A549 (cell line): ENCODE data around the gene PCDH15. TPM values are rescaled to one million over a fixed set of nuclear protein-coding genes. Genes with fewer than 3 reads are reported as not detected.

ENCODE experiments used
- ATAC-seq, 2 experiments: fragments of 200-7000 bp in 1 of 2; fragments of >200 bp in 1 of 2; cut with Nextera tagmentation in 1 of 2; cut with Tn5 transposase in 1 of 2; 3 replicates each; pipeline versions ENCODE4 v1.8.0 to v1.9.1; 2018 to 2020; ENCODE audit warnings: mild to moderate bottlenecking in 1 of 2, moderate library complexity in 1 of 2
- CTCF ChIA-PET: fragments of 300-600 bp; sonication (Branson Sonifier 250); formaldehyde crosslinking; extraction: SDS; loops from one replicate; lab custom pipeline; 2021; ENCODE audit warnings: antibody characterized with exemption, inconsistent platforms; lab: Yijun Ruan, JAX
- POLR2A ChIA-PET: fragments of 350-600 bp; formaldehyde crosslinking; extraction: SDS; loops from one replicate; lab custom pipeline; 2021; ENCODE audit warnings: antibody characterized with exemption, inconsistent platforms; lab: Yijun Ruan, JAX
- DNase-seq, 2 experiments: peaks; one replicate each; pipeline versions ENCODE4 v3.0.0 to v3.0.0-alpha.2; 2011 to 2016; ENCODE audit warnings: low read depth in 1 of 2, low spot score in 1 of 2
- FAIRE-seq: peaks from 2 replicates; lab custom pipeline; 2011; peaks lifted over from hg19 to GRCh38; lab: Jason Lieb, UNC
- H3K27ac ChIP-seq, 2 experiments: fragments of >200 bp; sonication (Bioruptor Twin); formaldehyde crosslinking; 3 replicates each; pipeline ENCODE4 v1.5.1; 2016 to 2017
- H3K4me1 ChIP-seq: fragments of >200 bp; sonication (Bioruptor Twin); formaldehyde crosslinking; 3 replicates; pipeline ENCODE4 v1.6.1; 2016
- H3K4me2 ChIP-seq: fragments of >200 bp; sonication (Bioruptor Twin); formaldehyde crosslinking; 3 replicates; pipeline ENCODE4 v1.6.1; 2016
- H3K4me3 ChIP-seq: fragments of >200 bp; sonication (Bioruptor Twin); formaldehyde crosslinking; 3 replicates; pipeline ENCODE4 v1.5.1; 2016
- H3K9me3 ChIP-seq: fragments of >200 bp; sonication (Bioruptor Twin); formaldehyde crosslinking; 3 replicates; pipeline ENCODE4 v1.6.1; 2016
- CHD2 ChIP-seq: fragments of 150-350 bp; IDR thresholded peaks from 2 replicates; pipeline ENCODE4 v1.6.1; 2014; ENCODE audit warnings: low read length; ENCODE audit not compliant: partially characterized antibody
- CHD4 ChIP-seq: fragments of 200-600 bp; sonication (generic); IDR thresholded peaks from 2 replicates; pipeline ENCODE4 v1.6.1; 2016; ENCODE audit warnings: antibody characterized with exemption, mild to moderate bottlenecking, borderline replicate concordance
- E2F6 ChIP-seq: IDR thresholded peaks from 2 replicates; pipeline ENCODE4 v1.6.1; 2012; ENCODE audit warnings: low read depth, borderline replicate concordance
- EHF ChIP-seq: fragments of 250-450 bp; sonication (Bioruptor Pico); IDR thresholded peaks from 2 replicates; pipeline ENCODE4 v1.5.0; 2020; ENCODE audit warnings: mild to moderate bottlenecking
- FOSL2 ChIP-seq, 2 experiments: fragments of 450-650 bp in 1 of 2; fragments of >200 bp in 1 of 2; sonication (Bioruptor Twin) in 1 of 2; formaldehyde crosslinking; IDR thresholded peaks; 2 replicates each; pipeline versions ENCODE4 v1.5.0 to v1.6.1; 2016 to 2020; ENCODE audit warnings: mild to moderate bottlenecking in 1 of 2, moderate library complexity in 1 of 2
- HES2 ChIP-seq: fragments of >200 bp; sonication (Bioruptor Twin); formaldehyde crosslinking; IDR thresholded peaks from 2 replicates; pipeline ENCODE4 v1.6.1; 2016
- HOXB5 ChIP-seq: fragments of 250-450 bp; sonication (Bioruptor Pico); IDR thresholded peaks from 2 replicates; pipeline ENCODE4 v1.5.0; 2020; ENCODE audit warnings: mild to moderate bottlenecking, moderate library complexity
- JUN ChIP-seq, 2 experiments: fragments of >200 bp; sonication (Bioruptor Twin); formaldehyde crosslinking; IDR thresholded peaks; 2 replicates in 1 of 2; 3 replicates in 1 of 2; pipeline ENCODE4 v1.6.1; 2016 to 2017
- JUNB ChIP-seq: fragments of >200 bp; sonication (Bioruptor Twin); formaldehyde crosslinking; IDR thresholded peaks from 2 replicates; pipeline ENCODE4 v1.6.1; 2016
- MAFK ChIP-seq: fragments of 450-650 bp; IDR thresholded peaks from 2 replicates; pipeline ENCODE4 v1.6.1; 2014; ENCODE audit not compliant: partially characterized antibody
- MAZ ChIP-seq: fragments of 150-350 bp; IDR thresholded peaks from 2 replicates; pipeline ENCODE4 v1.6.1; 2014; ENCODE audit warnings: antibody characterized with exemption, low read depth, low read length, borderline replicate concordance
- MYC ChIP-seq: IDR thresholded peaks from 2 replicates; pipeline ENCODE4 v1.6.1; 2012; ENCODE audit warnings: mild to moderate bottlenecking, inconsistent platforms, low read length, improper control_type of control experiment, borderline replicate concordance
- NFE2L2 ChIP-seq: fragments of 150-350 bp; conservative IDR thresholded peaks from 2 replicates; pipeline ENCODE4 v1.6.1; 2014; ENCODE audit warnings: low read length
- NPAS2 ChIP-seq: fragments of 250-450 bp; sonication (Bioruptor Pico); IDR thresholded peaks from 2 replicates; pipeline ENCODE4 v1.8.0; 2022; ENCODE audit warnings: mild to moderate bottlenecking, moderate library complexity, borderline replicate concordance
- NR3C1 ChIP-seq: fragments of >200 bp; sonication (Bioruptor Twin); formaldehyde crosslinking; IDR thresholded peaks from 3 replicates; pipeline ENCODE4 v1.6.1; 2017
- RAD21 ChIP-seq, 2 experiments: fragments of >200 bp in 1 of 2; sonication (Bioruptor Twin) in 1 of 2; formaldehyde crosslinking in 1 of 2; IDR thresholded peaks in 1 of 2; conservative IDR thresholded peaks in 1 of 2; 2 replicates in 1 of 2; 3 replicates in 1 of 2; pipeline ENCODE4 v1.6.1; 2012 to 2018; ENCODE audit warnings: inconsistent platforms in 1 of 2
- RNF2 ChIP-seq: fragments of 200-600 bp; sonication (generic); IDR thresholded peaks from 2 replicates; pipeline ENCODE4 v1.6.1; 2016; ENCODE audit warnings: low read depth, mild to moderate bottlenecking, antibody characterized with exemption, moderate library complexity, borderline replicate concordance
- SREBF2 ChIP-seq: fragments of 450-650 bp; IDR thresholded peaks from 2 replicates; pipeline ENCODE4 v1.6.1; 2014; ENCODE audit warnings: mild to moderate bottlenecking, moderate library complexity
- ZC3H11A ChIP-seq: fragments of 450-650 bp; IDR thresholded peaks from 2 replicates; pipeline ENCODE4 v1.6.1; 2014; ENCODE audit warnings: antibody characterized with exemption, mild to moderate bottlenecking
- ZFP36 ChIP-seq: fragments of 450-650 bp; IDR thresholded peaks from 2 replicates; pipeline ENCODE4 v1.6.1; 2014; ENCODE audit warnings: borderline replicate concordance; ENCODE audit not compliant: partially characterized antibody
- ZNF302 ChIP-seq: fragments of 250-450 bp; sonication (Bioruptor Pico); IDR thresholded peaks from 2 replicates; pipeline ENCODE4 v1.9.0; 2021; ENCODE audit warnings: inconsistent platforms, mild to moderate bottlenecking, moderate library complexity
- WGBS: methylation state at CpG from one replicate; pipeline ENCODE4 v1.1.6; 2017; ENCODE audit errors: missing lambda C conversion rate; 5-methylcytosine and 5-hydroxymethylcytosine counted together
- polyA plus RNA-seq, 4 experiments: library from polyadenylated mRNA; depleted of rRNA in 3 of 4; stranded (reverse); fragments of >200 nt; fragmentation: RNase III in 1 of 4; extraction: RNeasy Plus Mini Kit Qiagen cat#74134 plus additional on column Dnase treatment in 1 of 4; gene quantifications; 2 replicates in 3 of 4; 3 replicates in 1 of 4; pipeline ENCODE4 v1.2.3, GENCODE V29; 2011 to 2017

Gene PCDH15
- polyA plus RNA-seq, 2 of the 4 experiments (the other 2 are of a cell fraction): 0.03 TPM; not detected in 1

- no peak for TF ChIP-seq ZFP36
- no peak for TF ChIP-seq MAZ
- TF ChIP-seq CHD4: no peak
- no peak for TF ChIP-seq JUNB
- no peak for TF ChIP-seq HES2
- no peak for TF ChIP-seq ZNF302 (CRISPR knock-in tag)
- no peak for TF ChIP-seq JUN (IDR thresholded peaks at IDR 0.05)
- TF ChIP-seq EHF (CRISPR knock-in tag): no peak
Measured at GRCh38 chr10:54614072-54614471, 187.0 kb downstream of the PCDH15 start (continued).

- Histone ChIP-seq H3K27ac (peak overlapping the region in 1 of 2 experiments; percentile 53; a peak in 1 of 6 replicates), H3K4me2 (peak overlapping the region; percentile 36; the same call in 2 of the 3 replicates), H3K9me3 (no peaks in the 10 kb centered on the region)
- CTCF ChIA-PET: no interaction called here
- no peak for ATAC-seq
- no peak for TF ChIP-seq RAD21 (conservative IDR thresholded peaks at IDR 0.05 in 1 of 2, IDR thresholded peaks at IDR 0.05 in 1 of 2)
- TF ChIP-seq MAFK: peak; percentile 93
- TF ChIP-seq NFE2L2: peak; percentile 81
- TF ChIP-seq, all 56 proteins: peak for 2
- FAIRE-seq (no peak), DNase-seq (peak in 1 of 2 experiments; percentile 4)
- Histone ChIP-seq H3K4me3 (no peak overlapping the region), H3K4me1 (no peaks in the 10 kb centered on the region)
- POLR2A ChIA-PET: no interaction called here
Measured at GRCh38 chr10:54613162-54613561, 187.9 kb downstream of the PCDH15 start.

GRCh38 chr10:54609423-54609822 lies 191.6 kb downstream of the PCDH15 start:
- ChIA-PET POLR2A (no interaction called here), CTCF (no interaction called here)
- TF ChIP-seq CHD2: no peak
- no peak for TF ChIP-seq HES2
- no peak for TF ChIP-seq MAFK
- no peak for TF ChIP-seq E2F6
- Histone ChIP-seq H3K9me3 (no peaks in the 10 kb centered on the region), H3K4me1 (no peaks in the 10 kb centered on the region), H3K4me2 (no peak overlapping the region), H3K27ac (no peak overlapping the region), H3K4me3 (no peak overlapping the region)
- ATAC-seq (no peak), FAIRE-seq (no peak), DNase-seq (no peak)

- H3K4me1 ChIP-seq: no peaks in the 10 kb centered on the region
- FAIRE-seq (no peak), DNase-seq (no peak), ATAC-seq (no peak)
- ChIA-PET CTCF (no interaction called here), POLR2A (no interaction called here)
- TF ChIP-seq MYC: no peak
- no peak for TF ChIP-seq FOSL2 (IDR thresholded peaks at IDR 0.05)
- no peak for TF ChIP-seq FOSL2 (CRISPR knock-in tag; IDR thresholded peaks at IDR 0.05)
- no peak for TF ChIP-seq EHF (CRISPR knock-in tag)
- TF ChIP-seq HOXB5 (CRISPR knock-in tag): no peak
- TF ChIP-seq ZC3H11A: no peak
- no peak for TF ChIP-seq NR3C1
- no peak for TF ChIP-seq RNF2
- no peak for TF ChIP-seq CHD2
- TF ChIP-seq SREBF2: no peak
- TF ChIP-seq NPAS2: no peak
- no peak for TF ChIP-seq CHD4
- H3K9me3 ChIP-seq: no peaks in the 10 kb centered on the region
- WGBS: 12% methylated on average over 5 of the region's 5 CpGs
- H3K4me2 ChIP-seq: no peak overlapping the region
- no peak overlapping the region for H3K27ac ChIP-seq
- H3K4me3 ChIP-seq: no peak overlapping the region
Measured at GRCh38 chr10:54607983-54608382, 193.0 kb downstream of the PCDH15 start.
